Ishikawa (cell line): Measurements from ENCODE around the gene IREB2.

ENCODE experiments used
- CREB1 ChIP-seq: IDR thresholded peaks from 2 replicates; pipeline ENCODE4 v1.6.1; 2012; ENCODE audit warnings: low read depth
- EP300 ChIP-seq: IDR thresholded peaks from 2 replicates; pipeline ENCODE4 v1.6.1; 2012; ENCODE audit warnings: borderline replicate concordance
- FOXM1 ChIP-seq: IDR thresholded peaks from 2 replicates; pipeline ENCODE4 v1.6.1; 2012; ENCODE audit warnings: low read depth, borderline replicate concordance
- NFIC ChIP-seq: IDR thresholded peaks from 2 replicates; pipeline ENCODE4 v1.6.1; 2012
- RAD21 ChIP-seq: IDR thresholded peaks from 2 replicates; pipeline ENCODE4 v1.6.1; 2012; ENCODE audit warnings: low read depth
- TAF1 ChIP-seq: IDR thresholded peaks from 2 replicates; pipeline ENCODE4 v1.6.1; 2012; ENCODE audit warnings: low read depth, mild to moderate bottlenecking
- TCF12 ChIP-seq: IDR thresholded peaks from 2 replicates; pipeline ENCODE4 v1.6.1; 2012; ENCODE audit warnings: low read depth
- YY1 ChIP-seq: IDR thresholded peaks from 2 replicates; pipeline ENCODE4 v1.6.1; 2012; ENCODE audit warnings: low read depth
- ZBTB7A ChIP-seq: IDR thresholded peaks from 2 replicates; pipeline ENCODE4 v1.6.1; 2012; ENCODE audit warnings: low read depth
- TF ChIP-seq, protein P1 (sequence below): IDR thresholded peaks from 2 replicates; pipeline ENCODE4 v1.6.1; 2012; ENCODE audit warnings: low read depth, mild to moderate bottlenecking
- TF ChIP-seq, protein P2 (sequence below): IDR thresholded peaks from 2 replicates; pipeline ENCODE4 v1.6.1; 2012
- TF ChIP-seq, protein P3 (sequence below): IDR thresholded peaks from 2 replicates; pipeline ENCODE4 v1.6.1; 2012

DNA sequence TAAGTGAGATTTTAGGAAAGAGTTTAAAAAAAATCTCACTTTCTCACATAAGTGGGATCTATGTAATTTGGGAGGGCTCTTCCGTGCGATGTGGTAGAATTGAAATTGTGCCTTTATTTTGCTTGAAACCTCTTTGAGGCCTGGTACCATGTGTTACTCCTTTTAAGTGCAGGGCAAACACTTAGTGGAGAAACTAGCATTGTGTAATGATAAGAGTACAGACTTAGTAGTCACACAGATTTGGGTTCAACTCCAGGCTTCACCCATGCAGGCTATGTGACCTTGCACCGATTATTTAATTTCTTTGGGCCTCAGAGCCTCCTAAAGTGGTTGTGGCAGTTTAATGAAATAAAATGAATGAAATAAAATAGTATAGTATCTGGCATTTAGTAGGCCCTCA is 104.6 kb downstream of the IREB2 start:
- TF ChIP-seq, protein P1, sequence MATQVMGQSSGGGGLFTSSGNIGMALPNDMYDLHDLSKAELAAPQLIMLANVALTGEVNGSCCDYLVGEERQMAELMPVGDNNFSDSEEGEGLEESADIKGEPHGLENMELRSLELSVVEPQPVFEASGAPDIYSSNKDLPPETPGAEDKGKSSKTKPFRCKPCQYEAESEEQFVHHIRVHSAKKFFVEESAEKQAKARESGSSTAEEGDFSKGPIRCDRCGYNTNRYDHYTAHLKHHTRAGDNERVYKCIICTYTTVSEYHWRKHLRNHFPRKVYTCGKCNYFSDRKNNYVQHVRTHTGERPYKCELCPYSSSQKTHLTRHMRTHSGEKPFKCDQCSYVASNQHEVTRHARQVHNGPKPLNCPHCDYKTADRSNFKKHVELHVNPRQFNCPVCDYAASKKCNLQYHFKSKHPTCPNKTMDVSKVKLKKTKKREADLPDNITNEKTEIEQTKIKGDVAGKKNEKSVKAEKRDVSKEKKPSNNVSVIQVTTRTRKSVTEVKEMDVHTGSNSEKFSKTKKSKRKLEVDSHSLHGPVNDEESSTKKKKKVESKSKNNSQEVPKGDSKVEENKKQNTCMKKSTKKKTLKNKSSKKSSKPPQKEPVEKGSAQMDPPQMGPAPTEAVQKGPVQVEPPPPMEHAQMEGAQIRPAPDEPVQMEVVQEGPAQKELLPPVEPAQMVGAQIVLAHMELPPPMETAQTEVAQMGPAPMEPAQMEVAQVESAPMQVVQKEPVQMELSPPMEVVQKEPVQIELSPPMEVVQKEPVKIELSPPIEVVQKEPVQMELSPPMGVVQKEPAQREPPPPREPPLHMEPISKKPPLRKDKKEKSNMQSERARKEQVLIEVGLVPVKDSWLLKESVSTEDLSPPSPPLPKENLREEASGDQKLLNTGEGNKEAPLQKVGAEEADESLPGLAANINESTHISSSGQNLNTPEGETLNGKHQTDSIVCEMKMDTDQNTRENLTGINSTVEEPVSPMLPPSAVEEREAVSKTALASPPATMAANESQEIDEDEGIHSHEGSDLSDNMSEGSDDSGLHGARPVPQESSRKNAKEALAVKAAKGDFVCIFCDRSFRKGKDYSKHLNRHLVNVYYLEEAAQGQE: no peak
- TF ChIP-seq CREB1 (no peak), NFIC (no peak), TAF1 (no peak), RAD21 (no peak), ZBTB7A (no peak), YY1 (no peak), FOXM1 (no peak), EP300 (no peak), TCF12 (no peak)
- TF ChIP-seq, protein P2, sequence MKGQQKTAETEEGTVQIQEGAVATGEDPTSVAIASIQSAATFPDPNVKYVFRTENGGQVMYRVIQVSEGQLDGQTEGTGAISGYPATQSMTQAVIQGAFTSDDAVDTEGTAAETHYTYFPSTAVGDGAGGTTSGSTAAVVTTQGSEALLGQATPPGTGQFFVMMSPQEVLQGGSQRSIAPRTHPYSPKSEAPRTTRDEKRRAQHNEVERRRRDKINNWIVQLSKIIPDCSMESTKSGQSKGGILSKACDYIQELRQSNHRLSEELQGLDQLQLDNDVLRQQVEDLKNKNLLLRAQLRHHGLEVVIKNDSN: no peak
- TF ChIP-seq, protein P3, sequence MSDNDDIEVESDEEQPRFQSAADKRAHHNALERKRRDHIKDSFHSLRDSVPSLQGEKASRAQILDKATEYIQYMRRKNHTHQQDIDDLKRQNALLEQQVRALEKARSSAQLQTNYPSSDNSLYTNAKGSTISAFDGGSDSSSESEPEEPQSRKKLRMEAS: no peak
